ENCODE results near the gene HDLBP.
A peak's percentile ranks its signal among the peaks of the same experiment; 100 is the strongest.

The HDLBP gene

DNA sequence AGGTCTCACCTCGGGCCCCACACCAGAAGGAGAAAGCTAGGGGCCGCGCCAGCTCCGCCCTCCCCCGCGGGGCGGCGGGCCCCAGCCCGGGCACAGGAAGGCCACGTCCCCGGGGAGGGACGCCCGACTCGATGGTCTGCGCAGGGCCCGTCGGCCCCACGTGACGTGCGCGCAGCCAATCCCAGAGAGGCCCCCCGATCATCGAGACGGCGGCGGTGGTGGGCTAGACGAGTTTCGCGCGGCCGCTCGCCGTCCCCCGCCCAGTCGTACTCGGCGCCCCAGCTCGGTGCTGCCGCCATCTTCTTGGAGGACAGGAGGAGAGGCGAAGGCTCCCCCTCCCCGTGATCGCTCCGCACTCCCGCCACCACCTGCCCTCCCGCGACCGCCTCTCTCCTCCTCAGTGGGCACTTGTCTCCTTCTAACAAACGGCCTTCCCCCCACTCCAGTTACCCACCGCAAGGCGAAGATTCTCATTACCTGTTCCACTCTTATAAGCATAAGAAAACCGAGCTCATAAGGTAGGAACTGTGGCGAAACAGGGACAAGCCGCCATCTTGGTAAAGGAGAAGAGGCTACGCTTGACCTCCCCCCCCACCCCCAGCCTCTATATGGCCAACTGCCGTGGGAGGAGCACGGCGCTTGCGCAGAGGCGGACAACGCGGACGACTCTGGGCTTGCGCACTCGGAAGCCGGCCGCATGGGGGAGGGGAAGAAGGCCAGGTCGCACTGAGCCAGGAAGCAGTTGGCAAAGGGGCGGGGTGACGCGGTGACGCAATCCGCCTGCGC lies at the start of gene HDLBP:
TSS of gene HDLBP (minus strand) at position 580 of the 786 bp plus-strand sequence. CDS start 48,803 bp downstream, outside the sequence.
- DNase-seq = peak; percentile 100

DNA sequence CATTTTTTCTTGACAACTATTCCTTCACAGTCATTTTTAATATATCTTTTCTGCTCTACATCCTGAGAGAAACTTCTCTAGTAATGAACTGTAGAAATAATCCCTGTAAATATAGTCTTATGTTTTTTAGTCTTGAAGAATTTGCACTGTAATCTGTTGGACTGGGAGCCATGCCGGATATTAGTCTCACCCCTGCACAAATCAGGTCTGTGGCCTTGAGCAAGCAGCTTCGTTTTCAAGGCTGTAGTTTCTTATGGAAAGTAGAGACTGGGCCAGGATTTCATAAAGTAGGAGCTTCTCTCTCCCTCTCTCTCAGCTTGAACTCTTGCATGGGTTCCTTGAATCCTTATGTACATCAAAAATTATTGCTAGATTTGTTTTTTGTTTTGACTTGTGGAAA lies 49.3 kb upstream of the HDLBP start:
- DNase-seq = no peak

- no peak for DNase-seq
Observed at GRCh38 chr2:241363426-241363825, 48.0 kb upstream of the HDLBP start.

GRCh38 chr2:241359481-241360045 lies 44.1 kb upstream of the HDLBP start:
- no peak for DNase-seq

DNA sequence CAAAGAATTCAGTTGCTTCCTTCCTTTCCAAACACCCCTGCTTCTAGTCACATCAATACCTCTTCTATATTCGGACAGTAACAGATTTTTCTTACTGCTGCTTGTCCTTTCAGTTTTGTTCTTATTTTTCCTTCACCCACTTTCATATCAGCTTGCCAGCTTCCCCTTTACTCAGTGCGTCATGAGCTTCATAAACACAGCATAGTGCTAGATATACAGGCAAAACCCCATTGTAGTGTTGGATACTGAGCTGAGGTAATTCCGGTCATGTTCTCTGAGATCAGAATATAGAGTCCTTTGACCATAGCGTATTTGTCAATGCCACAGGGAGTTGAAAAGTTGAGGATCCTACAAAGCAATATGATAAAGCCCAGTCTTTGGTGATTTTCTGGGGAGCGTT lies 43.0 kb upstream of the HDLBP start:
- no peak for DNase-seq

- no peak for DNase-seq
Observed at GRCh38 chr2:241357531-241357930, 42.1 kb upstream of the HDLBP start.

- no peak for DNase-seq
Observed at GRCh38 chr2:241356871-241357260, 41.4 kb upstream of the HDLBP start.

GRCh38 chr2:241355983-241356870 lies 40.8 kb upstream of the HDLBP start, which contains the start of gene FARP2:
Gene FARP2 (plus strand): TSS chr2:241356285. CDS start chr2:241373108, 16,823 bp downstream.
- peak; percentile 97 for DNase-seq

- peak; percentile 71 to 72 for DNase-seq
Observed at GRCh38 chr2:241354668-241355658, 39.5 kb upstream of the HDLBP start.

- no peak for DNase-seq
Observed at GRCh38 chr2:241352227-241352626, 36.8 kb upstream of the HDLBP start.

DNA sequence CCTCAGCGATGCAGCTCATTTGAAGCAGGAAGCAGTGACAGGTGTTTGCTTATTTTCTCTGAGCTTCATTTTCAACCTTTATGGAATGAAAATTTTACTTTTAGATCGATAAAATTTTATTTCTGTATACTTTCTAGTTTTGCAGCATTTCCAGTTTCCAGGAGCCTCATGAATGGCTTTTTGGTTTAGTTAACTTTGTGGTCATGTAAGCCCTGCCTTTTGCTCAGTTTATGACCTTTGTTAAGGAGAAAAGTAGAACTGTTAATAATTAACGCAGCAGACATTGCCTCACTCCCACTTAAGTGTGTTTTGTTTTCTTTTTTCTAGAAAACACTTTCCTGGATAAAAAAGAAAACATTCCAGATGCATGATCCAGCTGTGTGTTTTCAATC lies 36.2 kb upstream of the HDLBP start:
- DNase-seq = no peak

DNA sequence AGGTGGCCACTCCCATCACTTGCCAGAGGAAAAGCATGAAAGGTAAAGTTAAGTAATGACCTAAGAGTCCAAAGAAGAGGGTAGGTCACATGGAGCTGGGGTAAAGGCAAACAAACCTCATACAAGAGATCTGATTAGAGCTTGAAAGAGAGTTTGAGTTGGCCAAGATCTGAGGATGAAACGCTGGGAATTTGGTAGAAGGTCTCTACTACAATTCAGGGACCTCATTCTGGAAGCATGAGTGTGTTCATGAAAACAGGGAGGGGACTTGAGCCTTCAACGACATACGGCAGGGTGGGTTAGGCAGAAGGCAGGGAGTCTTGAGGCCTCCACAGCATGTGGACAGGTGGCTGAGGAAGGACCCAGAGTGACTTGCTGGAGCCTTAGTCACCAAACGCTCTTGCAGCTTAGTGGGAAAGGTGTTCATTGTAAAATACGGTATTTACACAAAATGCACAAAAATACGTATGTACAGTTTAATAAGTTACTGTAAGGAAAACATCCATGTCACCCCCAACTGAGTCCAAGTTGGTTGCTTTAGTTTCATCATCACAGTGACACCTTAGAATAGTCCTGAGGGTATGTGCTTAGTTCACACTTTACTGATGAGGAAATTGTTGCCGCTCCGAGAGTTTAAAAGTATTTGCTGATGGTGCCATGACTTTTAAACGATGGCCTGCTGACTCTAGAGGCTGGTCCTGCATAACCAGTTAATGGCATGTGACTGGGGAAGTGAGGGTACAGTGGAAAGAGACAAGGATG lies 35.6 kb upstream of the HDLBP start:
- no peak for DNase-seq

GRCh38 chr2:241350530-241350877 lies 35.0 kb upstream of the HDLBP start:
- no peak for DNase-seq

GRCh38 chr2:241349941-241350340 lies 34.5 kb upstream of the HDLBP start:
- no peak for DNase-seq

DNA sequence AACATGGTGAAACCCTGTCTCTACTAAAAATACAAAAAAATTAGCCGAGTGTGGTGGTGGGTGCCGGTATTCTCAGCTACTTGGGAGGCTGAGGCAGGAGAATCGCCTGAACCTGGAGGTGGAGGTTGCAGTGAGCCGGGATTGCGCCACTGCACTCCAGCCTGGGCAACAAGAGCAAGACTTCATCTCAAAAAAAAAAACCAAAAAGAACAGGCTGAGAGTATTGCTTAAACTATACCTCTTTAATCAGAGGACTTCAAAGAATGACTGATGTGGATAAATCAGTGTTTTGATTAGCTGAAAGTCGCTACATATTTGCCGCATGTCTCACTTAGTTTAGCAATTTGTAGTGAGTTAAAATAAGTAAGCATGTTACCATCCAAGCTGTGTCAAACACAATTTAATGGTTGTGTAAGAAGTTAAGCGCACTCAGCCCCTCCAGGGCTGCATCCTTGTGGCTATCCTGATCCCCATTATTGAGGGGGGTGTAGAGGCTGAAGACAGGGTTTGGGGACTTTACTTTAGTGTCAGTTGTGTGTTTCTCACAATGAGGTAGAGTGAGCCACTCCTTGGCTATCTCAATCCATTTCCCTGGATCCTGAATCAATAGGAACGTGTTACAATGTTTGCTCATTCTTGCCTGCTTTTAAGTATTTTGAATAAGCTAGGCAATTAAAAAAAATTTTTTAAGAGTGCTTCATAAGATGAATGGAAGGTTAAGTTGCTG lies 29.6 kb upstream of the HDLBP start:
- no peak for DNase-seq

- no peak for DNase-seq
Observed at GRCh38 chr2:241340631-241341163, 25.2 kb upstream of the HDLBP start.

GRCh38 chr2:241339839-241340630 lies 24.6 kb upstream of the HDLBP start:
- DNase-seq = no peak

GRCh38 chr2:241334813-241335212 lies 19.3 kb upstream of the HDLBP start:
- DNase-seq = no peak

DNA sequence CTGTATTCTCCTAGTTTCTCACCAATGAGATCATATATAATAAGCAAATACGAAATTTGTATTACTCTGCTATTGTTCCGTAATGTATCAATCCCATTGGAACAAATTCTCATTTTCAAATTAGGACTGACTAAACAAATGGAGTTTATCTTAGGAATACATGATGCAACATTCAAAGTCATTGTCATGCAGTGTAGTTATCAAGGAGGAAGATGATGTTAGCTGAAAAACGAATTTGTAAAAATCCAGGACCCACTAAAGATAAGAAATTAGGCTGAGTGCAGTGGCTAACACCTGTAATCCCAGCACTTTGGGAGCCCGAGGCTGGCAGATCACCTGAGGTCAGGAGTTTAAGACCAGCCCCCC lies 15.1 kb upstream of the HDLBP start:
- DNase-seq = no peak
